ENCODE measurements around the gene TMEM125.

Gene TMEM125

DNA sequence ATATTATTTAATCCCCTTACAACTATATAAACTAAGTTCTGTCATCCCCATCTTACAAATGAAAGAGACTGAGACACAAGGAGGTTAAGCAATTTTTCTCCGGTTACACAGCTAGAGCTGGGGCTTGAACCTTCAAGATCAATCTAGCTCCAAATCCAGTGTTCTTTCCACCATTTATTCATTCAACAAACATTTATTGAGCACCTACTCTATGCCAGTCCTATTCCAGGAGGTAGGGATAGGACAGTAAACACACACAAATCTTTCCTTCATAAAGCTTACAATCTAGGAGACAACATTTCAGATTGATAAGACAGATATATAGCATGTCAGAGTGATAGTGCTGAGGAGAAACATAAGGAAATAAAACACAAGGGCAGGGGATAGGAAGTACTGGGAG, 2.9 kb upstream of the TMEM125 start:
- in situ Hi-C loops (cut with MboI; ENCODE audit: low pct_unique_long_range_greater_than_20kb, low sequenced_read_pairs, unreplicated experiment), result no loop called here
- TF ChIP-seq, protein P1, sequence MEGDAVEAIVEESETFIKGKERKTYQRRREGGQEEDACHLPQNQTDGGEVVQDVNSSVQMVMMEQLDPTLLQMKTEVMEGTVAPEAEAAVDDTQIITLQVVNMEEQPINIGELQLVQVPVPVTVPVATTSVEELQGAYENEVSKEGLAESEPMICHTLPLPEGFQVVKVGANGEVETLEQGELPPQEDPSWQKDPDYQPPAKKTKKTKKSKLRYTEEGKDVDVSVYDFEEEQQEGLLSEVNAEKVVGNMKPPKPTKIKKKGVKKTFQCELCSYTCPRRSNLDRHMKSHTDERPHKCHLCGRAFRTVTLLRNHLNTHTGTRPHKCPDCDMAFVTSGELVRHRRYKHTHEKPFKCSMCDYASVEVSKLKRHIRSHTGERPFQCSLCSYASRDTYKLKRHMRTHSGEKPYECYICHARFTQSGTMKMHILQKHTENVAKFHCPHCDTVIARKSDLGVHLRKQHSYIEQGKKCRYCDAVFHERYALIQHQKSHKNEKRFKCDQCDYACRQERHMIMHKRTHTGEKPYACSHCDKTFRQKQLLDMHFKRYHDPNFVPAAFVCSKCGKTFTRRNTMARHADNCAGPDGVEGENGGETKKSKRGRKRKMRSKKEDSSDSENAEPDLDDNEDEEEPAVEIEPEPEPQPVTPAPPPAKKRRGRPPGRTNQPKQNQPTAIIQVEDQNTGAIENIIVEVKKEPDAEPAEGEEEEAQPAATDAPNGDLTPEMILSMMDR (IDR thresholded peaks at IDR 0.05; ENCODE audit: extremely low read depth, insufficient read depth, missing control alignments), result no peak
- DNase-seq (ENCODE audit: low spot score), result no peak

DNA sequence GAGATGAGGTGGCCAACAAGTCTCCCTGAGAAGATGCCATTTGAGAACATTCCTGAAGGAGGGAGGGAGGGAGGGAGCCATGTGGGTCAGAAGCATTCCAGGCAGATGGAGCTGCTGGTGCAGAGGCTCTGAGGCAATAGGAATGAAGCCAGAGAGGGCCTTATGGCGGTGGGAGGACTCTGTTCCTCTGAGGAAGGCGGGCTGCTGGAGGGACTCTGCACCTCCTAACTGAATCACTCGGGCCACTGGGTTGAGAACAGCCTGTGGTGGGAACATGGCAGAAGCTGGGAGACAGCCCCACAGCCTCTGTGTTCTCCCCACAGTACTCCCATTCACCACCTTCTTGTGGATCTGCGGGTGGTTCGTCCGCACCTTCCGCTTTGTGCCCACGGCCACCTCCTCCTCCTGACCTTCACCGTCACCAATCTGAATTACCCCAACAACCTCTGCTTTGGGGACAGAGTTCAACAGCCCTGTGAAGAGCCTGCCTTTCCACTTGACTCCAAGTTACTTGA, 2.4 kb upstream of the TMEM125 start:
- TF ChIP-seq, protein P1 (IDR thresholded peaks at IDR 0.05; ENCODE audit: extremely low read depth, insufficient read depth, missing control alignments), result no peak
- DNase-seq (ENCODE audit: low spot score), result no peak
- in situ Hi-C loops (cut with MboI; ENCODE audit: low pct_unique_long_range_greater_than_20kb, low sequenced_read_pairs, unreplicated experiment), result no loop called here

DNA sequence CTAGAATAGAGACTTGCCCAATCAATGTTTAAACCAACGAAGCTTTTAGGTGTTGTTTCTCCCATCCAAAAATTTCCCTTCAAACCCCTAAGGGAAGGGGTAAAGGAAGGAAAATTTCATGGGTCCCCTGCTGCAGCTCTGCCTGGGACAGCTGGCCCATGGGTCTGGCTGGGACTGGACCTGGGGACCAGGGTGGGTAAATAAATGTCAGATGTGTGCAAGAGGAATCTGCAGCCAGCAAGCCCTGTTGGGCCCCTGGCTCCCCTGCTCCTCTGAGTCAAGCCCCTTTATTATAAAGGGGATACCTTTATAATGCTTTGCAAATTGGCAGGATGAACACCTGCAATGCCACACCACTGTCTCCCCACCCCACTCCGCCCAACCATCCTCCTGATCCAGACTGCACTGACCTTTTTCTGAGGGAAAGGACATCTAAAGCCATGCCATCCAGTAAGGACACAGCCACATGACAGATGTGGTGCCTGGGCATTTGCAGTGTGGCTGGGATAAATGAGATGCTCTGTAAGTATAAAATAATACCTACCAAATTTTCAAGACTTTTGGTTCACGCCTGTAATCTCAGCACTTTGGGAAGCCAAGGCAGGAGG, 1.9 kb upstream of the TMEM125 start:
- DNase-seq (ENCODE audit: low spot score), result no peak
- TF ChIP-seq, protein P1 (IDR thresholded peaks at IDR 0.05; ENCODE audit: extremely low read depth, insufficient read depth, missing control alignments), result no peak
- in situ Hi-C loops (cut with MboI; ENCODE audit: low pct_unique_long_range_greater_than_20kb, low sequenced_read_pairs, unreplicated experiment), result no loop called here

DNA sequence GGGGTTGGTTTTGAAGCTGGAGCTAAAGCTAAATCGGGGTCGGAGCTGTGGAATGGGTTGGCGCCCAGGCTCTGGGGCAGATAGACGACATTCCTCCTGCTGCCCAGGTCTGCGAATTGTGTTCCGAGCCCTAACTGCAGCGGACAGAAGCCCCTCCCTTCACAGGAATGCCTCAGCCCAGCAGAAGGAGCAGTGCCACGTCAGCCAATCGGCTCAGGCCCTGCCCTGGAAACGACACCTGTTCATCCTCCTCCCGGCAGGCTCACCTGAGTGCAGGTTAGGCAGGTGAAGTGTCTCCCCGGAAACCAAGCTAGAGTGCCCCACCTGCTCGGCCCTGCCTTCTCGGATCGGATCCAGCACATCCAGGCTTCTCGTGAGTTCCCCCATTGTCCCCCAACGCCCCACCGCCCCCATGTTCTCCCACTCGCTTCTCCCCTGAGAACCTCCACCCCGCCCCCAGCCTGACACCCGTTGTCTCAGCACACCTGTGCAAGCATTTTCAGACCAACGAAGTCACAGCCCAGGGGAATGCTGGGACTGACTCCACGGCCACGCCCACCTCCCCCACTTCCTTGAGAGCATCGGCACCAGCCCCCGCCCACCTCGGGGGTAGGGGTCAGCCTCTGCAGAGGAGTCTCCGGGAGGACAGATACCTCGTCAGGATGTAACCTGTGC, 775 bp downstream of the TMEM125 start:
- in situ Hi-C loops (cut with MboI; ENCODE audit: low pct_unique_long_range_greater_than_20kb, low sequenced_read_pairs, unreplicated experiment), result no loop called here
- DNase-seq (ENCODE audit: low spot score), result peak; percentile 27
- TF ChIP-seq, protein P1 (IDR thresholded peaks at IDR 0.05; ENCODE audit: extremely low read depth, insufficient read depth, missing control alignments), result no peak

DNA sequence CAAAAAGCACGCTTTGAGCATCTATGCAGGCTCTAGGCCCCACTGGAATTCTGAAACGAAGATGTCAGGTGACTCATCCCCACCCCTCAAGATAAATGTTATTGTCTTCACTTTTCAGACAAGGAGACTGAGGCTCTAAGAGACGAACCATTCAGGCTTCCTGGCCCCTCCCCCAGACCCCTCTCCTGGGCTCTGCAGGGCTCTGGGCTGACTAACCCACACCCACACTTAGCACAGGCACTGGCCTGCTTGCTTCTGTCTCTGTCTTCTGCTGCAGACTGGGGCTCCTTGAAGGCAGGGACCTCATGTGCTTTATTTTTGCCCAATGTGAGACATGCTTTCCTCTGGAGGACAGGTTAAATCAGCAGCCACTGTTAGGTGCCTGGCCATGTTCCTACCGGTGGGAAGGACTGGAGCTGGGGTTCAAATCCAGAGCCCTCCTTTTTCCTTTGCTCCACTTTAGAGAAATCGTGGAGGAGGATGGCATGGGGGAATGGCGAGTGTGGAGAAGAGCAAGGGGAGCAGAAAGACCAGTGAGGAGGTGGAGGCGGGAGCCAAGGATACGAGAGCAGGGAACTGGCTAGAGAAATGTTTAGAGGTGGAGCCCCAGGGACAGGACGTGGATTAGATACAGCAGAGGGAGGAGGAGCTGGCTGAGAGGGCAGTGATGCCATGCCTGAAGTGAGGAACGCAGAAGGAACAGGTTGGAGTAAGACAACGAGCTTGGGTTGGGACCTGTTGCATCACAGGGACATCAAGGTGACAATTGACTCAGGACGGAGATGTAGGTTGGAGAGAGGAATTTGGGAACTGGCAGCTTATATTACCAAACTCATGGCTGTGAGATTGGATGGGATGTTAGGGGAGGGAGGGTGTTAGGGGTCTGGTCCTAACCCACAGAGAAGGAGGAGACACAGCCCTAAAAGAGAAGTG, 1.7 kb downstream of the TMEM125 start:
- DNase-seq (ENCODE audit: low spot score), result no peak
- in situ Hi-C loops (cut with MboI; ENCODE audit: low pct_unique_long_range_greater_than_20kb, low sequenced_read_pairs, unreplicated experiment), result no loop called here
- TF ChIP-seq, protein P1 (IDR thresholded peaks at IDR 0.05; ENCODE audit: extremely low read depth, insufficient read depth, missing control alignments), result no peak

DNA sequence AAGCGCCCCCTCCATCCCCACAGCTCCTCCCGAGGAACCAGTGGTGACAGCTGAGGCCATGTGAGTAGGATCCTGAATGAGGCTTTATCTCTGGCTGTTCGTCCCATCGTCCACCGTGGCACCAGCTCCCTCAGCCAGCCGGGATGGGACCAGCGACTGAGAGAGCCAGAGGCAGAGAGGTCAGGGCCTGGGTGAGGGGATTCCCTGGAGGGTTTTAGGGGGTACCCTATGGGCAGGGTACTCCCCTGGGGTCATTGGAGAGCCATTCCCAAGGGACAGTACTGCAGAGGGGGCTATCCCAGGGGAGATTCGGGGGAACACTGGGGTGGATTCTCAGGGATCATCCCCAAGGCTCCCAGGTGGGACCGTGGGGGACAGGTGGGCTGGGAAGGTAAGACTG, 2.4 kb downstream of the TMEM125 start:
- no peak for DNase-seq (ENCODE audit: low spot score)
- in situ Hi-C loops (cut with MboI; ENCODE audit: low pct_unique_long_range_greater_than_20kb, low sequenced_read_pairs, unreplicated experiment), result no loop called here
- TF ChIP-seq, protein P1 (IDR thresholded peaks at IDR 0.05; ENCODE audit: extremely low read depth, insufficient read depth, missing control alignments), result no peak
